Stimulated activated naive CD8-positive, alpha-beta T cell treated with anti-CD3 and anti-CD28 coated beads, Interleukin-15, amount 100 ng/mL, for 72 hours (primary cell): Measurements from ENCODE around the gene ADIRF.

Experiments
- ATAC-seq: fragments of 150-1000 bp; cut with Tn5 transposase; 2 replicates; pipeline ENCODE4 v1.10.0; 2021; ENCODE audit warnings: mild to moderate bottlenecking, moderate library complexity
- DNase-seq, 2 donors: peaks; one replicate each; pipeline ENCODE4 v3.0.0; 2021 to 2022
- H3K27ac Mint-ChIP-seq, 2 donors: one replicate each; pipeline ENCODE4 v1.8.0; 2022; ENCODE audit warnings: mild to moderate bottlenecking in 2 of 2, mixed read lengths in 2 of 2, moderate library complexity in 2 of 2
- H3K27me3 Mint-ChIP-seq: one replicate; pipeline ENCODE4 v1.8.0; 2022; ENCODE audit warnings: mixed read lengths
- H3K4me1 Mint-ChIP-seq: one replicate; pipeline ENCODE4 v1.8.0; 2022; ENCODE audit warnings: mild to moderate bottlenecking, mixed read lengths
- H3K4me3 Mint-ChIP-seq, 2 donors: one replicate each; pipeline ENCODE4 v1.8.0; 2022; ENCODE audit warnings: mild to moderate bottlenecking in 2 of 2, mixed read lengths in 2 of 2, moderate library complexity in 1 of 2
- H3K9me3 Mint-ChIP-seq, 2 donors: one replicate each; pipeline ENCODE4 v1.8.0; 2022; ENCODE audit warnings: mixed read lengths in 2 of 2

Gene ADIRF

GRCh38 chr10:86955501-86956194 is 12.6 kb upstream of the ADIRF start:
- no peak for ATAC-seq
- DNase-seq = peak in 1 of 2 donors; percentile 6
- Mint-ChIP-seq H3K4me3 (no peak overlapping the region), H3K9me3 (peaks cover 9 to 24% of the 10 kb centered on the region in 2 donors), H3K27ac (peak overlapping the region in 1 of 2 donors; percentile 76), H3K27me3 (no peaks in the 10 kb centered on the region), H3K4me1 (peaks cover 6% of the 10 kb centered on the region)

- Mint-ChIP-seq H3K4me3 (no peak overlapping the region), H3K27me3 (no peaks in the 10 kb centered on the region), H3K9me3 (peaks cover 9 to 24% of the 10 kb centered on the region in 2 donors), H3K27ac (peak overlapping the region in 1 of 2 donors; percentile 76), H3K4me1 (peaks cover 5% of the 10 kb centered on the region)
- ATAC-seq = no peak
- no peak for DNase-seq
These were observed 12.0 kb upstream of the ADIRF start for GRCh38 chr10:86956195-86956847.

- Mint-ChIP-seq H3K4me1 (peaks cover 5% of the 10 kb centered on the region), H3K27ac (no peak overlapping the region), H3K4me3 (no peak overlapping the region), H3K9me3 (peaks cover 7 to 20% of the 10 kb centered on the region in 2 donors), H3K27me3 (no peaks in the 10 kb centered on the region)
- peak in 1 of 2 donors; percentile 6 for DNase-seq
- ATAC-seq = no peak
These were observed 11.3 kb upstream of the ADIRF start for GRCh38 chr10:86956848-86957448.

- Mint-ChIP-seq H3K4me1 (peaks cover 5% of the 10 kb centered on the region), H3K4me3 (no peak within 1 kb of the TSS), H3K9me3 (peaks cover under 1 to 14% of the 10 kb centered on the region in 2 donors), H3K27ac (peak within 1 kb of the TSS in 1 of 2 donors; percentile 76), H3K27me3 (no peaks in the 10 kb centered on the region)
- no peak for ATAC-seq
- DNase-seq = no peak
These were observed 10.7 kb upstream of the ADIRF start, which contains the start of gene MMRN2 for GRCh38 chr10:86957471-86958115. MMRN2 (minus strand) TSS chr10:86957615; CDS start chr10:86957541, 74 bp downstream.

- ATAC-seq (no peak), DNase-seq (peak in 1 of 2 donors; percentile 7)
- Mint-ChIP-seq H3K4me3 (no peak within 1 kb of the TSS), H3K27ac (peak within 1 kb of the TSS in 1 of 2 donors; percentile 5), H3K27me3 (no peaks in the 10 kb centered on the region), H3K4me1 (peaks cover 5% of the 10 kb centered on the region), H3K9me3 (peaks cover 0 to 9% of the 10 kb centered on the region in 2 donors)
These were observed 10.0 kb upstream of the ADIRF start, which contains the start of gene SNCG for GRCh38 chr10:86958116-86958900. SNCG (plus strand) TSS chr10:86958599; CDS start chr10:86958698, 99 bp downstream.

- Mint-ChIP-seq H3K4me3 (no peak overlapping the region), H3K4me1 (peaks cover 5% of the 10 kb centered on the region), H3K27ac (peak overlapping the region in 1 of 2 donors; percentile 5), H3K27me3 (no peaks in the 10 kb centered on the region), H3K9me3 (peaks cover 0 to under 1% of the 10 kb centered on the region in 2 donors)
- no peak for DNase-seq
- no peak for ATAC-seq
These were observed 9.2 kb upstream of the ADIRF start for GRCh38 chr10:86958901-86959736.

- H3K9me3 Mint-ChIP-seq = no peaks in the 10 kb centered on the region
- H3K4me1 Mint-ChIP-seq = peaks cover 5% of the 10 kb centered on the region
- no peak overlapping the region for H3K27ac Mint-ChIP-seq
- no peak overlapping the region for H3K4me3 Mint-ChIP-seq
- H3K27me3 Mint-ChIP-seq = no peaks in the 10 kb centered on the region
- DNase-seq (peak in 1 of 2 donors; percentile 6), ATAC-seq (no peak)
These were observed 8.6 kb upstream of the ADIRF start for GRCh38 chr10:86959737-86960002.

- Mint-ChIP-seq H3K27me3 (no peaks in the 10 kb centered on the region), H3K9me3 (no peaks in the 10 kb centered on the region), H3K4me1 (peaks cover 9% of the 10 kb centered on the region), H3K27ac (no peak overlapping the region), H3K4me3 (no peak overlapping the region)
- ATAC-seq (peak; percentile 53), DNase-seq (peak in 1 of 2 donors; percentile 44)
These were observed 8.0 kb upstream of the ADIRF start for GRCh38 chr10:86960003-86960862.

- no peak for DNase-seq
- no peak for ATAC-seq
- Mint-ChIP-seq H3K27ac (no peak overlapping the region), H3K27me3 (no peaks in the 10 kb centered on the region), H3K9me3 (no peaks in the 10 kb centered on the region), H3K4me1 (peaks cover 17% of the 10 kb centered on the region), H3K4me3 (no peak overlapping the region)
These were observed 7.3 kb upstream of the ADIRF start for GRCh38 chr10:86960863-86961434.

GRCh38 chr10:86961481-86962091 is 6.7 kb upstream of the ADIRF start:
- ATAC-seq = no peak
- no peak overlapping the region for H3K27ac Mint-ChIP-seq
- DNase-seq = no peak

GRCh38 chr10:86962136-86962980 is 5.9 kb upstream of the ADIRF start:
- no peak for ATAC-seq
- H3K4me1 Mint-ChIP-seq = peaks cover 31% of the 10 kb centered on the region
- peak in 1 of 2 donors; percentile 6 for DNase-seq
- H3K27me3 Mint-ChIP-seq = no peaks in the 10 kb centered on the region
- H3K9me3 Mint-ChIP-seq = no peaks in the 10 kb centered on the region
- no peak overlapping the region for H3K27ac Mint-ChIP-seq
- H3K4me3 Mint-ChIP-seq = no peak overlapping the region

More at GRCh38 chr10:86961481-86962091, 6.7 kb upstream of the ADIRF start:
- no peak overlapping the region for H3K4me3 Mint-ChIP-seq
- H3K27me3 Mint-ChIP-seq = no peaks in the 10 kb centered on the region
- H3K9me3 Mint-ChIP-seq = no peaks in the 10 kb centered on the region
- peaks cover 23% of the 10 kb centered on the region for H3K4me1 Mint-ChIP-seq

GRCh38 chr10:86962981-86963310 is 5.3 kb upstream of the ADIRF start:
- ATAC-seq (no peak), DNase-seq (no peak)
- Mint-ChIP-seq H3K4me3 (no peak overlapping the region), H3K27ac (no peak overlapping the region), H3K9me3 (no peaks in the 10 kb centered on the region), H3K4me1 (peaks cover 36% of the 10 kb centered on the region), H3K27me3 (no peaks in the 10 kb centered on the region)
